Effector memory CD8-positive, alpha-beta T cell (primary cell): Measurements from ENCODE around the gene ATG7.
A peak's percentile ranks its signal among the peaks of the same experiment; 100 is the strongest.
"Not testable (repeated sequence)": the region's sequence is repeated elsewhere in the genome, so short reads cannot be mapped to it uniquely, and the experiment has no call there.

Source experiments
- ATAC-seq: fragments of 150-1000 bp; cut with Tn5 transposase; replicated peaks from 2 replicates; pipeline ENCODE4 v1.10.0; 2021; ENCODE audit warnings: mild to moderate bottlenecking, moderate library complexity
- DNase-seq, 3 experiments: peaks; one replicate each; pipeline ENCODE4 v3.0.0; 2021
- H3K27ac Mint-ChIP-seq, 2 donors: one replicate each; pipeline ENCODE4 v1.8.0; 2022; ENCODE audit warnings: mild to moderate bottlenecking in 2 of 2, mixed read lengths in 2 of 2, moderate library complexity in 2 of 2
- H3K27me3 Mint-ChIP-seq, 2 donors: one replicate each; pipeline ENCODE4 v1.8.0; 2022; ENCODE audit warnings: mixed read lengths in 2 of 2
- H3K36me3 Mint-ChIP-seq: one replicate; pipeline ENCODE4 v1.8.0; 2022; ENCODE audit warnings: mild to moderate bottlenecking, moderate library complexity, mixed read lengths; ENCODE audit not compliant: insufficient read depth
- H3K4me1 Mint-ChIP-seq, 2 donors: one replicate each; pipeline ENCODE4 v1.8.0; 2022; ENCODE audit warnings: low read depth in 2 of 2, mixed read lengths in 2 of 2
- H3K4me3 Mint-ChIP-seq, 2 donors: one replicate each; pipeline ENCODE4 v1.8.0; 2022; ENCODE audit warnings: mild to moderate bottlenecking in 2 of 2, mixed read lengths in 2 of 2, moderate library complexity in 2 of 2
- H3K9me3 Mint-ChIP-seq, 2 donors: one replicate each; pipeline ENCODE4 v1.8.0; 2022; ENCODE audit warnings: mixed read lengths in 2 of 2

ATG7 gene

DNA sequence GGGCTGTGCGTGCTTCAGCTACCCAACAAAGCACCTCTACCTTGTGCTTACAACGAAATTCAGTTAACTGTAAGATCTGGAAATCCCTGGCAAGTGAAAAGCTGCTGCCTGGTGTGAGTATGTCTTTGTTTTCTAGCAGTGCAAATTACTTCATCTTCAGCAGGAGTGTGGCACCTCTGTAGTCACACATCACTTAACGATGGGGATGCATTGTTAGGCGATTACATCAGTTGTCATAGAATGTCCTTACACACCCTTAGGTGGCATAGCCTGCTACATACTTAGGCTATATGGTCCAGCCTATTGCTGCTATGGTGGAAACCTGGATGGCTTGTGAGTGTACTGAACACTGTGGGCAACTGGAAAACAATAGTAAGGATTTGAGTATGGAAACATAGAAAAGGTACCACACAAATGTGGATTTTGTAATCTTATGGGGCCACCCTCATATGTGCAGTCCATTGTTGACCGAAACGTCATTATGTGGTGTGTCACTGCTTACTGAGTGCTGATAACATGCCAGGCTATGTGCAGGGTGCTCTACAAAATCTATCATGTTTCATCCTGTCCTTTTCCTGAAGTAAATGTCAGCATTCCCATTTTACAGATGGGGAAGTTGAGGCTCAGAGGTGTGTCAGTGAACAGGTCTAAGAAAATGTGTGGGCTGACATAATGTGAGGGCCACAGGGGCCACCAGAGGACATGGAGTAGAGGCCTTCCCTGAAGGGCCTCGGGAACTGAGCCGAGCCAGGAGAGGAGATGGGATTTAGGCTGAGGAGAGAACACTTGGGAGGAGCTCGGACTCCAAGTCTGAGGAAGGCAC is 198.0 kb downstream of the ATG7 start:
- H3K27me3 Mint-ChIP-seq = no peaks in the 10 kb centered on the region
- no peak overlapping the region for H3K27ac Mint-ChIP-seq
- ATAC-seq (no peak), DNase-seq (no peak)
- no peaks in the 10 kb centered on the region for H3K9me3 Mint-ChIP-seq
- H3K4me3 Mint-ChIP-seq = no peak overlapping the region
- no peaks in the 10 kb centered on the region for H3K36me3 Mint-ChIP-seq
- no peaks in the 10 kb centered on the region for H3K4me1 Mint-ChIP-seq

DNA sequence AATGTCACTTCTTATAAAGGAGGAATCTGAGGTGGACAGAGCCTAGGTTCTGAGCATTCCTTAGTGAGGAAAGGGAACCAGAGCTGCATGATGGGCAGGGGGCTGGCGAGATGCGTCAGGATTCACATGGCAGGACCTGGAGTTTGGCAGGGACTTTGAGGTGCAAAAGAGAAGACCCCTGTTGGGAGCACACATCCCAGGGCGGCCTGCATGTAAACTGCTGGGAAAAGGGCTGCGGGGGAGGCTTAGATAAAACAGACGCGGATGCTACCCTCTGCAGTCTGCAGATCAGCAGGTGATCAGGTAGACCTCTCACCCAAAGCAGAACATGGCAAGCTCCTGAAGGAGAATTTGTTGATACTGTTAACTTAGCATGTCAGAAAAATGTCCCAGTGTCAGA is 203.1 kb downstream of the ATG7 start:
- H3K4me3 Mint-ChIP-seq = no peak overlapping the region
- no peaks in the 10 kb centered on the region for H3K9me3 Mint-ChIP-seq
- ATAC-seq (no peak), DNase-seq (no peak)
- H3K36me3 Mint-ChIP-seq = peaks cover 3% of the 10 kb centered on the region
- no peaks in the 10 kb centered on the region for H3K4me1 Mint-ChIP-seq
- H3K27ac Mint-ChIP-seq = peak overlapping the region; percentile 9 to 15
- no peaks in the 10 kb centered on the region for H3K27me3 Mint-ChIP-seq

DNA sequence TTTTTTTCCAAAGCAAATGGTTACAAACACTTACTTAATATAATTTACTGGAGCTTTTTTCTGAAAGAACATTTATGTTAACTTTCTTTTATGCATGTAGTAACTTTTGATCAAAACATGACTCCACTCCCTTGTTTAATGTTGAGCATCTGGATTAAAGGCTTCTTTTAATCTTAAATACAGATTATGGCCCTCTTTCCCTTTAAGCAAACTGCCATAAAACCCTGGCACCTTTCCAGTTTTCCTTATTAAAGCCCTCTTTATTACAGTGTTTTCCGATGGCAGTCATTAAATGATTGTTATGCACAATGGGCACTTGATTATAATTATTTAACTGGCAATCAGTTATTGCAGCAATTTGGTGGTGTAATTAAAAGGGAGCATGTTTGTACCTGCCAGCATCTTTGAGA is 204.5 kb downstream of the ATG7 start:
- Mint-ChIP-seq H3K4me3 (no peak overlapping the region), H3K36me3 (peaks cover 3% of the 10 kb centered on the region), H3K27ac (no peak overlapping the region), H3K9me3 (no peaks in the 10 kb centered on the region), H3K27me3 (no peaks in the 10 kb centered on the region), H3K4me1 (no peaks in the 10 kb centered on the region)
- DNase-seq (no peak), ATAC-seq (no peak)

DNA sequence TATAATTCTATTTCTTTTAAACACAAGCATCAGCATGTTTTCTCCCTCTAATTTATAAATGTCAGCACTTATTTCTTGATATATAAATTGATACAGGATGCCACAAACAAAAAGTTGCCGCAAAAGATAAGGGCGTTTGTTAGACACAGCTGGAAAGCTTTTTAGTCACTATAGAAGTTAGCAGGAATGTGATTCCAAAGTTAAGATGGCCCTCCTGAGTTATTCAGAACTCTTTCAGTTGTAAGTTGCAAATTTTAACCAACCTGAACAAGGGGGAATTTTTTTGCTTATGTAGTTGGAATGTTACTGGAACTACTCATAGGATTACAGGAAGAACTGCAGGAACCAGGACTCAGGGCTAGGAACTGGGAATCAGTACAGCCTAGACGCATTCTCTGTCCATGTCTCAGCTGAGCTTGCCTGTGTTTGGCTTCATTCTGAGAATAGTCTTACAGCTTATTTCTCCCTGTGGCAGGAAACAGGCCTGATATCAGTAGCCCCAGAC is 205.3 kb downstream of the ATG7 start:
- H3K36me3 Mint-ChIP-seq = peaks cover 3% of the 10 kb centered on the region
- no peaks in the 10 kb centered on the region for H3K4me1 Mint-ChIP-seq
- no peak for ATAC-seq
- no peaks in the 10 kb centered on the region for H3K27me3 Mint-ChIP-seq
- no peak overlapping the region for H3K27ac Mint-ChIP-seq
- DNase-seq = no peak
- H3K9me3 Mint-ChIP-seq = no peaks in the 10 kb centered on the region
- no peak overlapping the region for H3K4me3 Mint-ChIP-seq

DNA sequence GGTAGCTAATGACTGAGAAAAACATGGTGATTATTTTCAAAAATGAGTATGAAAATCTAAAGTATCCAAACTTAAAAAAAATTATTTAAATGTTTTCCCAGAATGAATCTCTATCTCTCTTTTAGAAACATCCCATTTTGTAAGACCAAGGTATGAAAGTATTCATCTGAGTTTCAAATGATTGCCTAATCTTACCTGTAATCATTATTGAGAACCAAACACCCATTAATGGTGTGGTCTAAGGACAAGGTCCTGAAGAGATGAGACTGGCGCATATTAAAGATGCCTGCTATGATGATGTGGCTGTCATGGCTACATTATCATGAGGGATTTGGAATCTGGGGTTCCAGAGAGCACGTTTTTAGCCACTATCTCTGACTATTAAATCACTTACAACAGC is 206.0 kb downstream of the ATG7 start:
- Mint-ChIP-seq H3K36me3 (peaks cover 3% of the 10 kb centered on the region), H3K9me3 (no peaks in the 10 kb centered on the region), H3K4me3 (no peak overlapping the region), H3K27ac (no peak overlapping the region), H3K27me3 (no peaks in the 10 kb centered on the region), H3K4me1 (no peaks in the 10 kb centered on the region)
- ATAC-seq (no peak), DNase-seq (no peak)

DNA sequence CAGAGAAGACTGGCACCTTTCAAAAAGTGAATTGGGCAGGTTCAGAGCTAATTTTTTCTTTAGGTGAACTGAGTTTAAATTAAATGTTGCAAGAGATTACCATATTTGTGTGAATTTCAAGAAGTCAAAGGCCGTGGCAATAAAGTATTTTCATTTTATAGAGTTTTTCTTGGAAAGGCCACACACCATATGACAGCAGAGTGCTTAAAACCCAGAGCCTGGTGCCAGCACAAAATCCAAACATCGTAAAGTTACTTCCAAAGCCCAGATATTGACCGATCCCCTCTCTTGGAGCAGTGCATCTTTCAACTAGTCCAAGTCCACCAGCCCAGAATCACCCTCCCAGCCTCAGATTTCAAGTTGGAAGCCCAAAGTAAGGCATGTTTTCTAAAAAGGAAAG is 207.0 kb downstream of the ATG7 start:
- ATAC-seq (no peak), DNase-seq (no peak)
- no peaks in the 10 kb centered on the region for H3K4me1 Mint-ChIP-seq
- H3K9me3 Mint-ChIP-seq = peaks cover 0 to 2% of the 10 kb centered on the region in 2 donors
- H3K27ac Mint-ChIP-seq = no peak overlapping the region
- H3K36me3 Mint-ChIP-seq = peaks cover 3% of the 10 kb centered on the region
- no peak overlapping the region for H3K4me3 Mint-ChIP-seq
- H3K27me3 Mint-ChIP-seq = no peaks in the 10 kb centered on the region

DNA sequence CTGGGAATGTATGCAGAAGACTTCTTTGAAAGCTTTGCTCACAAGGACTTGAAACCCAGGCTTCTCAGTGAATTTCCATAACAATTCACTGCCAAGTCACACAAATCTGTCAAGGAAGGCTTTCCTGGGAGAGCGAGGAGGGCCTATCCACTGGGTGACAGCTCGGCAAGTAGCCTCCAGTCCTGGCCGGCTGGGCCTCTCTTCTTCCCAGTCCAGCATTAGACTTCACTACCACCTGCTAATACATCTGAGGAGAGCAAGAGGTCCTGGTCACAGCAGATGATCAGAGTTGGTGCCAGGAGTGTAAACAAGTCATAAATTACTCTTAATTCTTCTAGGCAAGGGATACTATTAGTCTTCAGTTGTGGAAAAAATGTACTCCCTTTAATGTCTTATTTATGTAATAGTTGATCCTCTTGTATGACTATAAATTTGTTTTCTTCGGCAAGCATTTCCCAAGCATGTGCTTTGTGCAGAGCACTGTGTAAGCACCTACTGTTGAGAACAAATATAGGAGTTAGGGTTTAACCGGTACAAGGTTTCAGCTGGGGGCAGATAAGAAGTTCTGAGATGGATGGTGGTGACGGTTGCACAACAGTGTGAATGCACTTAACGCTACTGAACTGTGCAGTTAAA is 208.6 kb downstream of the ATG7 start:
- H3K4me3 Mint-ChIP-seq = no peak overlapping the region
- no peaks in the 10 kb centered on the region for H3K4me1 Mint-ChIP-seq
- no peaks in the 10 kb centered on the region for H3K27me3 Mint-ChIP-seq
- H3K9me3 Mint-ChIP-seq = peaks cover 0 to 2% of the 10 kb centered on the region in 2 donors
- ATAC-seq = no peak
- H3K27ac Mint-ChIP-seq = no peak overlapping the region
- no peak for DNase-seq
- peaks cover 3% of the 10 kb centered on the region for H3K36me3 Mint-ChIP-seq

DNA sequence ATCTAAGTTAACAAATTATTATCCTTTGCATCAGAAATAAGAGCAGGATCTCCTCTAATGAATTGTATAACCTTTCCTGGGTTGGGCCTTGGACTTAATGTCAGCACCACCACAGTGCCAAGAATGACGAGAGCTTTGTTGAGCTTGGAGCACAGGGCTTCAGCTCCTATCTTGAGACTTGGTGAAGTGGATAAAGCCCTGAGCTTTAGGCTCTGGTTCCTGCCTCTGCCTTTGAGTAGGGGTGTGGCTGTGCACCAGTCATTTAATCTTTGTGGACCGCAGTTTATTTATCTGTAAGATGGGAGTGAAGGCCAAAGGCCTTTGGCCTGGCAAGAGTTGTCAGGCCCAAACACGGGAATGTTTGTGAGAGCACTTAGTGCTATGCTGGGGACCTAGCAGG is 209.4 kb downstream of the ATG7 start:
- Mint-ChIP-seq H3K36me3 (peaks cover 3% of the 10 kb centered on the region), H3K27ac (no peak overlapping the region), H3K27me3 (no peaks in the 10 kb centered on the region), H3K4me1 (no peaks in the 10 kb centered on the region), H3K4me3 (no peak overlapping the region), H3K9me3 (peaks cover 0 to 2% of the 10 kb centered on the region in 2 donors)
- DNase-seq (no peak), ATAC-seq (no peak)

DNA sequence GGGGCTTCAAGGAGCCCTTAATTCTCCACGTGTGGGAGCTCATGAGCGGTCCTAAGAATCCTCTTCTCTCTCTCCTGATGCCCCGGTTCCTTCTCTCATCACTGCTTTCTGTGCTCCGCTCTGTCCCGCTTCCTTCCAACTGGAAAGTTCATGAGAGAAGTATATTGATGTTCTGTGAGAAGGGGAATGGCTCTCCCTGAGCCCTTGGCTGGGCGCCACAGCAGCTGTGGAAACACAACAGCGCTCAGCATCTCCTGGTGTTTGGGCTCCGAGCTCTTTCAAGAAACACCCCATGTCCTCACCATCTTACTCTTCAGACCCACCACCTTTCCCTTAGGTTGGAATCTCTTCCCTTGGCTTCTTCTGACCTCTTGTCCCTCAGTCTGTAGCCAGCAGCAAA is 209.8 kb downstream of the ATG7 start:
- Mint-ChIP-seq H3K36me3 (no peaks in the 10 kb centered on the region), H3K27me3 (no peaks in the 10 kb centered on the region)
- no peak for DNase-seq

DNA sequence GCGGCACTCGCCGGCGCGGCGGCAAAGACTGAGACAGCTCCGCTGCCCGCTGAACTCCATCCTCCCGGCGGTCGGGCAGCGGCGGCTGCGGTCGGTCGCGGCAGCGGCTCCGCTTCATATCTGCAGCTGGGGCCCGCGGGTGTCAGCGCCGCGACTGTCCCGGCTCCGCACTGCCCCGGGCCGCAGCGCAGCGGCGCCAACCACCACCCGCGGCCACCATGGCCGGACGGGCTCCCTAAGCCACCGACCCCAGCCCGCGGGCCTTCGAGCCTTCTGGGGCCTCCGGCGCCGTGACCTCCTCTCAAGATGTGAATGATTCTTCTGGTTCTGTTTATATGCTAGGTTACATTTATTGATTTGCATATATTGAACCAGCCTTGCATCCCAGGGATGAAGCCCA is 216.2 kb downstream of the ATG7 start:
- DNase-seq, H3K4me3 Mint-ChIP-seq, ATAC-seq, H3K4me1 Mint-ChIP-seq, H3K9me3 Mint-ChIP-seq, H3K36me3 Mint-ChIP-seq, H3K27ac Mint-ChIP-seq, H3K27me3 Mint-ChIP-seq: not testable (repeated sequence)

More for the DNA sequence above, 209.8 kb downstream of the ATG7 start:
- H3K4me3 Mint-ChIP-seq = no peak overlapping the region
- H3K4me1 Mint-ChIP-seq = no peaks in the 10 kb centered on the region
- no peak overlapping the region for H3K27ac Mint-ChIP-seq
- no peak for ATAC-seq
- H3K9me3 Mint-ChIP-seq = peaks cover 0 to 2% of the 10 kb centered on the region in 2 donors

DNA sequence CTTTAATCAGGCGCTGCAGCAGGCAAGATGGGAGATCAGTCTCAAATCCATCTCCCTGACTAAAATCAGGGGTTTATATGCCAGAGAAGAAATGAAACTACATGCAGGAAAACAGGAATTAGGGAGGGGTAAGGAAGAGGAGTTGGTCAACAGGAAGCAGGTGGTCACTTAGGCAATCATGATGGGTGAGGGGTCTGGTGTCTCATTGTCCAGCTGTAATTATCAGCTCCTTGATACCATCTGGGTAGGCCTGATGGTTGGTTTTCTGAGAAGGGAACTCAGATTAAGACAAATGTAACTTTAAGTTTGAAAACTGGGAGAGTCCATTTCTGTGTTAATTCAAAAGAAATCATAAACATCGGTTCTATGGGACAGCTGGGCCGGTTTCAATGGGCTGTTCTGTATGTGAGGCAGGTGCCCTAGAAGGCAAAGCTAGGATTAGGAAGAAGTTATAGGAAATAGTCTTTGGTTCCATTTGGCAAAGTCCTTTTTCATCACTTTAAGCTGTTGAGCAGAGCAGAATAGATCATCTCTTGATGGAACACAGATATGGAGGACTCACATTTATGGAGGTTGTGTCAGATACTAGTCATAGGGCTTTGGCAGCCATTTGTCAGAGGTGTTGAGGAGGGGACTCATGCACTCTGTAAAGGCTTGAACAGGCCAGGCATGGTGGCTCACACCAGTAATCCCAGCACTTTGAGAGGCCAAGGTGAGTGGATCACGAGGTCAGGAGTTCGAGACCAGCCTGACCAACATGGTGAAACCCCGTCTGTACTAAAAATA is 222.1 kb downstream of the ATG7 start:
- peaks cover 6 to 11% of the 10 kb centered on the region in 2 donors for H3K4me1 Mint-ChIP-seq
- H3K27ac Mint-ChIP-seq = peak overlapping the region; percentile 9 to 24

DNA sequence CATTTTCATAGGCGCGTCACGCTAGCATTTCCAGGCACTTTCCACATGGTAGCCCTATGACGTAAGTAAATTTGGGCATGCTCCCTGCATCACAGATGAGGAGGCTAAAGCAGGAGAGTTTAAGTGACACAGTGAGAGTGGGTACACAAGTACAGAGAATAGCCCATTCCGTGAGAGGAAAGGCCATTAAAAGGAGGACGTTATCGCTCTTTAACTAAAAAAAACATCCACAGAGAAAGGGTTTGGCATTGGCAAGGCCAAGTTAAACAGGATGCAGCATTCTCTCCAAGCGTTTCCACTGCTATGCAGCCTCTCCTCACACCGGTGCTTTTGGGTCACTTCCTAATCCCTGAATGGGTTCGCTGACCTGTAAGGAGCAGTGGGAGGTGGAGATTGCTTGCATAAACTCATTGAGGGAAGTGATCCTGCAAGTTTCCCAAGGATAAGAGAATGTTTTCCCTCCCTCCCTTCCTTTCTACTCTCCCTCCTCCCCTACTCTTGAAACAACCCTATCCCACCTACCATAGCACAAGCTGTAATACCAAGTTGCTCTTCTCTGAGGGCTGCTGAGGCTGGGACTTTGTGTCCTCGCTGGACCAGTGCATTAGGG is 223.9 kb downstream of the ATG7 start:
- Mint-ChIP-seq H3K4me3 (no peak overlapping the region), H3K9me3 (no peaks in the 10 kb centered on the region), H3K27me3 (no peaks in the 10 kb centered on the region), H3K4me1 (peaks cover 6 to 11% of the 10 kb centered on the region in 2 donors), H3K27ac (no peak overlapping the region), H3K36me3 (peaks cover 5% of the 10 kb centered on the region)
- DNase-seq (no peak), ATAC-seq (no peak)

More for the DNA sequence above, 222.1 kb downstream of the ATG7 start:
- ATAC-seq (no peak), DNase-seq (no peak)
- H3K27me3 Mint-ChIP-seq = no peaks in the 10 kb centered on the region
- peaks cover 5% of the 10 kb centered on the region for H3K36me3 Mint-ChIP-seq
- H3K4me3 Mint-ChIP-seq = no peak overlapping the region
- H3K9me3 Mint-ChIP-seq = no peaks in the 10 kb centered on the region

DNA sequence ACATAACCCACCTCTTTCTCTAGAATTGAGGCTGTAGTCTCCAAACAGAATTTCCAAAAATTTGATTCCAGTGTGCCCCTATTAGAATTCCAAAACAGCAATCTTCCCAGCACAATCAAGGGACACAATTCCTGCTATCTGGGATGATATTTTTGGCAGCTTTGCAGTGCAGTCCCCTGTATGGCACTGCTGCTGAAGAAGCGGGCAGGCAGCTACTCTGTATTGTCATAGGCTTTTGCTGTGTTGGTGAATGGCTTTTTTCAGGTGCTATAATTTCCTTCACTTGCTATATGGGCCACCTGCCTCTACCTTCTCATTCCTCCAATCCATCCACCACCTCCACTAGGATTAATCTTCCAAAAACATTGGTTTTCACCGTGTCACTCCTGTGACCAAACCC is 226.0 kb downstream of the ATG7 start:
- ATAC-seq = no peak

More for the DNA sequence above, 226.0 kb downstream of the ATG7 start:
- no peak overlapping the region for H3K27ac Mint-ChIP-seq
- DNase-seq = no peak
- H3K27me3 Mint-ChIP-seq = no peaks in the 10 kb centered on the region
- H3K36me3 Mint-ChIP-seq = peaks cover 5% of the 10 kb centered on the region
- no peaks in the 10 kb centered on the region for H3K9me3 Mint-ChIP-seq
- H3K4me1 Mint-ChIP-seq = peaks cover 5 to 11% of the 10 kb centered on the region in 2 donors
- no peak overlapping the region for H3K4me3 Mint-ChIP-seq
